Measurements from ENCODE around the gene BCL2L12.

BCL2L12 gene

GRCh38 chr19:49641688-49642491 is 23.8 kb upstream of the BCL2L12 start, which contains the start of gene SCAF1:
SCAF1 (plus strand) TSS chr19:49642209; CDS start chr19:49645027, 2,818 bp downstream.
- no peaks in the 10 kb centered on the region for H3K9me3 ChIP-seq (ENCODE audit: control insufficient read depth, insufficient read depth, low read depth, low read length)
- ChIA-PET CTCF (interaction anchor here (0.7 to 6.5 kb wide), 3 partner anchors 31 to 423 kb away, joined by 3 to 59 read pairs (median 9); no protein-coding TSS in a partner anchor), POLR2A (interaction anchor here (0.6 to 3.5 kb wide), 18 partner anchors 12 to 228 kb away, joined by 3 to 124 read pairs (median 4); partner anchors contain the start of genes BCL2L12, FUZ, IRF3 and NOSIP)
- H3K27ac ChIP-seq (ENCODE audit: extremely low read depth, low read depth, low read length) = peak within 1 kb of the TSS; percentile 98
- H3K36me3 ChIP-seq (ENCODE audit: control insufficient read depth in 2 of 2, insufficient read depth in 1 of 2, low read length in 2 of 2) = peaks cover 5 to 33% of the 10 kb centered on the region in 2 experiments; a peak in 2 of 3 replicates
- H3K4me1 ChIP-seq (ENCODE audit: control insufficient read depth, insufficient read depth, low read length) = peaks cover 31% of the 10 kb centered on the region
- H3K4me3 ChIP-seq (ENCODE audit: low read depth, low read length) = peak within 1 kb of the TSS; percentile 78
- TF ChIP-seq ZNF600 (tag by site-specific recombination; IDR thresholded peaks at IDR 0.05) (peak; percentile 76), TRIM28 (IDR thresholded peaks at IDR 0.05; ENCODE audit: borderline replicate concordance, low read length) (0 out of 2 replicates have a peak, but pooled peaks have one; percentile 23), ZNF501 (tag by site-specific recombination; IDR thresholded peaks at IDR 0.05) (peak; percentile 57; the same call in 1 of the 2 replicates), ZNF211 (tag by site-specific recombination; IDR thresholded peaks at IDR 0.05; ENCODE audit: low read depth) (no peak), BCL11A (tag by site-specific recombination; IDR thresholded peaks at IDR 0.05; ENCODE audit: low read depth) (0 out of 2 replicates have a peak, but pooled peaks have one; percentile 22), SETDB1 (IDR thresholded peaks at IDR 0.05; ENCODE audit: insufficient read length, low read length) (no peak), ZFP37 (tag by site-specific recombination; IDR thresholded peaks at IDR 0.05) (peak; percentile 66), ZBTB49 (tag by site-specific recombination; IDR thresholded peaks at IDR 0.05; ENCODE audit: low read depth) (no peak), ZNF785 (tag by site-specific recombination; IDR thresholded peaks at IDR 0.05) (peak; percentile 52; the same call in 1 of the 2 replicates), ZNF404 (tag by site-specific recombination; IDR thresholded peaks at IDR 0.05) (no peak), SALL2 (tag by site-specific recombination; IDR thresholded peaks at IDR 0.05; ENCODE audit: borderline replicate concordance) (no peak), BCL11B (tag by site-specific recombination; IDR thresholded peaks at IDR 0.05; ENCODE audit: low read depth) (peak; percentile 78; the same call in 1 of the 2 replicates), ZNF514 (tag by site-specific recombination; IDR thresholded peaks at IDR 0.05) (no peak), ZSCAN18 (tag by site-specific recombination; IDR thresholded peaks at IDR 0.05) (no peak; the same call in 1 of the 2 replicates), SP3 (tag by site-specific recombination; IDR thresholded peaks at IDR 0.05) (peak; percentile 100), GFI1B (tag by site-specific recombination; IDR thresholded peaks at IDR 0.05) (0 out of 2 replicates have a peak, but pooled peaks have one; percentile 3), GLIS1 (tag by site-specific recombination; IDR thresholded peaks at IDR 0.05) (peak; percentile 21; the same call in 1 of the 2 replicates), ZBTB10 (tag by site-specific recombination; IDR thresholded peaks at IDR 0.05) (peak; percentile 93), YY2 (tag by site-specific recombination; IDR thresholded peaks at IDR 0.05) (peak; percentile 84), SP7 (tag by site-specific recombination; IDR thresholded peaks at IDR 0.05) (peak; percentile 64), ZNF169 (tag by site-specific recombination; IDR thresholded peaks at IDR 0.05) (no peak), ZBTB21 (tag by site-specific recombination; IDR thresholded peaks at IDR 0.05) (peak; percentile 92), ZFP69B (tag by site-specific recombination; IDR thresholded peaks at IDR 0.05) (no peak), KLF8 (tag by site-specific recombination; IDR thresholded peaks at IDR 0.05) (peak; percentile 100), ZNF830 (tag by site-specific recombination; IDR thresholded peaks at IDR 0.05; ENCODE audit: low read depth) (no peak), ZFP41 (tag by site-specific recombination; IDR thresholded peaks at IDR 0.05; ENCODE audit: borderline replicate concordance) (no peak), ZNF626 (tag by site-specific recombination; IDR thresholded peaks at IDR 0.05) (no peak), ZNF549 (tag by site-specific recombination; IDR thresholded peaks at IDR 0.05) (no peak), KLF10 (tag by site-specific recombination; IDR thresholded peaks at IDR 0.05) (peak; percentile 87; the same call in 1 of the 2 replicates), ZBTB44 (tag by site-specific recombination; IDR thresholded peaks at IDR 0.05) (no peak), KLF16 (tag by site-specific recombination; IDR thresholded peaks at IDR 0.05) (peak; percentile 98)
